ENCODE measurements around the gene SAMM50. TPM values are rescaled to one million over a fixed set of nuclear protein-coding genes. Genes with fewer than 3 reads are reported as not detected.

SAMM50 gene
- total and polyA plus RNA-seq, 2 experiments from 2014 or later = 37.8 to 73.8 TPM

GRCh38 chr22:43975041-43975440, 19.8 kb downstream of the SAMM50 start:
- no peak for DNase-seq
- no peak overlapping the region for H3K27ac ChIP-seq
- H2AFZ ChIP-seq = no peak overlapping the region
- H3K4me1 ChIP-seq (ENCODE audit: insufficient read depth) = no peaks in the 10 kb centered on the region
- no peaks in the 10 kb centered on the region for H3K9me3 ChIP-seq (ENCODE audit: low read depth)
- no peaks in the 10 kb centered on the region for H3K9me2 ChIP-seq (ENCODE audit: insufficient read depth)
- peaks cover 13% of the 10 kb centered on the region; the same call in 1 of the 2 replicates for H3K36me3 ChIP-seq (ENCODE audit: low read depth)
- 99 to 100% methylated on average over 4 of the region's 4 CpGs for WGBS, 2 experiments (ENCODE audit: low coverage in 1 of 2, low lambda C conversion rate in 2 of 2, missing lambda C conversion rate in 2 of 2)
- H3K4me2 ChIP-seq (ENCODE audit: unreplicated experiment) = no peak overlapping the region
- TF ChIP-seq EZH2 (IDR thresholded peaks at IDR 0.05; ENCODE audit: insufficient read depth, poor library complexity, severe bottlenecking) (no peak), EZH2phosphoT487 (IDR thresholded peaks at IDR 0.05; ENCODE audit: insufficient read depth, low read depth) (no peak)
- H3K4me3 ChIP-seq = no peak overlapping the region
- H3K9ac ChIP-seq = no peak overlapping the region
- no peaks in the 10 kb centered on the region for H4K20me1 ChIP-seq (ENCODE audit: insufficient read depth)
- H3K79me2 ChIP-seq (ENCODE audit: insufficient read depth) = 0 out of 2 replicates have a peak, but pooled peaks cover 4% of the 10 kb centered on the region
- in situ Hi-C loops (cut with MboI) = no loop called here
- no peaks in the 10 kb centered on the region for H3K27me3 ChIP-seq (replicated peaks; ENCODE audit: insufficient read depth)
- no peaks in the 10 kb centered on the region for H3F3A ChIP-seq (ENCODE audit: insufficient read depth)

DNA sequence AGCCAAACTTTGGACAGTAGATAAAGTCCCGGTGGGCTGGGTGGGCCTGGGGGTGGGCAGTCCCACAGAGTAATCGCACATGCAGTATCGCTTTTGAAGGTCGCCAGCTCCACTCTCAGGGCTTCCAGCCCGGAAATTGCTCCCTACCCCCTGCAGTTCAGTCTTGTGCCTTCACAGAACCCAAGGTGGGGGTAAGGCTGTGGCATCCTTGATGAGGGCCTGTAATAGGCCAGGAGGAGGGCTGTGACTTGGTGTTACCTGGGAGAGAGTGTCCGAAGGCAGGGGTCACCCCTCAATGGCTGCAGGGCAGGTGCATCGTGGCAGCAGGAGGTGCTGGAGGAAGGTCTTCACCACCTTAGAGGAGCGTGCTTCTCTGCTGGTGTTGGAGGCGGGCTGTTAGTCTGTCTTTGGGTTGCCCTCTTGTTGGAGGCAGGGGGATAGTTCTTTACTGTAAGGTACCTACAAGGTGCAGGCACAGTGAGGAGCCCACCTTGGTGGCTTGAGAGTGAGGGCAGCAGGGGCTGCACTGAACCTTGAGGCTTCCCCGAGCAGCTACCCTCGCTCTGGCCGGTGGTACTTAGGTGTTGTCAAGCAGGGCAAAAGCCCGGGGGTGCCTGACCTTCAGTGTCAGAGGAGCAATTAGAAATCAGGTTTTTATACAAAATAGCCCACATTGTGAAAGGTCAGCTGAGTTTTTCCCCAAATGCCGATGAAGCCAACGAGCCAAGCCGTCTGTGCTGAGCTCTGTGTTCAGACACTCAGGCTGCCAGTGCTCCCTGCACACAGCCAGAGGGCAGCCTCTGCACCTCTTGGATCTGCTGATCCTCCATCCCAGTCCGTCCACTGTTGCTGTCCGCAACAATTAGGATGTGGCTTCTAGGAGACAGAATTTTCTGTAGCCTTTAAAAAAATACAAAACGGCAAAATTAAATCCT, 21.9 kb downstream of the SAMM50 start:
- in situ Hi-C loops (cut with MboI) = no loop called here
- no peaks in the 10 kb centered on the region for H4K20me1 ChIP-seq (ENCODE audit: insufficient read depth)
- no peak overlapping the region for H3K9ac ChIP-seq
- no peaks in the 10 kb centered on the region for H3K4me1 ChIP-seq (ENCODE audit: insufficient read depth)
- no peak for TF ChIP-seq EZH2phosphoT487 (IDR thresholded peaks at IDR 0.05; ENCODE audit: insufficient read depth, low read depth)
- TF ChIP-seq EZH2 (IDR thresholded peaks at IDR 0.05; ENCODE audit: insufficient read depth, poor library complexity, severe bottlenecking) = no peak
- 93 to 94% methylated on average over 19 of the region's 19 CpGs for WGBS, 2 experiments (ENCODE audit: low coverage in 1 of 2, low lambda C conversion rate in 2 of 2, missing lambda C conversion rate in 2 of 2)
- no peaks in the 10 kb centered on the region for H3K9me3 ChIP-seq (ENCODE audit: low read depth)
- no peak overlapping the region for H3K4me3 ChIP-seq
- H3K27ac ChIP-seq = no peak overlapping the region
- no peaks in the 10 kb centered on the region for H3K27me3 ChIP-seq (replicated peaks; ENCODE audit: insufficient read depth)
- no peaks in the 10 kb centered on the region for H3K9me2 ChIP-seq (ENCODE audit: insufficient read depth)
- no peak overlapping the region for H3K4me2 ChIP-seq (ENCODE audit: unreplicated experiment)
- peaks cover 11% of the 10 kb centered on the region for H3K36me3 ChIP-seq (ENCODE audit: low read depth)
- H3F3A ChIP-seq (ENCODE audit: insufficient read depth) = no peaks in the 10 kb centered on the region
- no peak overlapping the region for H2AFZ ChIP-seq
- H3K79me2 ChIP-seq (ENCODE audit: insufficient read depth) = no peaks in the 10 kb centered on the region
- no peak for DNase-seq

DNA sequence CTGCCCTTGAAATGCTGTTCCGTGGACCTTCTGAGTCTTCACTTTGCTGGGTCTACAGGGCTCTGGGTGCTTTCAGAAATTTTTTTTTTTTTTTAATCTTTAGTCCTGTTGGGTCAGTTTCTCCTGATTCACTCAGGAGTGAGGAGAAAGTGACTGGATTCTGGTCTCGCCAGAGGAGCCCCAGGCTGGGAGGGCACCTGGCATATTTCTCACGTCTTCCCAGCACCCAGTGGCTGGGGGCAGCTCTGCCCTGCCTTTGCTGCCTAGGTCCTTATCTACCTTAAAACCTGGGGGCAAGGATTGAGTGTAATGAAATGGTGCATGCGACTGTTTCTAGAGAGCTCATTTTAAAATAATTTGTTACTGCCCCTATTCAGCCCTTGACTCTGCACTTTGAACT, 23.3 kb downstream of the SAMM50 start:
- H3K9me2 ChIP-seq (ENCODE audit: insufficient read depth) = no peaks in the 10 kb centered on the region
- no peak overlapping the region for H3K4me3 ChIP-seq
- DNase-seq = no peak
- H3K36me3 ChIP-seq (ENCODE audit: low read depth) = peaks cover 19% of the 10 kb centered on the region
- H2AFZ ChIP-seq = no peak overlapping the region
- no peak overlapping the region for H3K4me2 ChIP-seq (ENCODE audit: unreplicated experiment)
- no peaks in the 10 kb centered on the region for H3K79me2 ChIP-seq (ENCODE audit: insufficient read depth)
- no peak overlapping the region for H3K9ac ChIP-seq
- H4K20me1 ChIP-seq (ENCODE audit: insufficient read depth) = no peaks in the 10 kb centered on the region
- H3K27me3 ChIP-seq (replicated peaks; ENCODE audit: insufficient read depth) = no peaks in the 10 kb centered on the region
- TF ChIP-seq EZH2 (IDR thresholded peaks at IDR 0.05; ENCODE audit: insufficient read depth, poor library complexity, severe bottlenecking) = no peak
- TF ChIP-seq EZH2phosphoT487 (IDR thresholded peaks at IDR 0.05; ENCODE audit: insufficient read depth, low read depth) = no peak
- in situ Hi-C loops (cut with MboI) = no loop called here
- H3F3A ChIP-seq (ENCODE audit: insufficient read depth) = no peaks in the 10 kb centered on the region
- no peaks in the 10 kb centered on the region for H3K9me3 ChIP-seq (ENCODE audit: low read depth)
- no peak overlapping the region for H3K27ac ChIP-seq
- 90 to 92% methylated on average over 4 of the region's 4 CpGs for WGBS, 2 experiments (ENCODE audit: low coverage in 1 of 2, low lambda C conversion rate in 2 of 2, missing lambda C conversion rate in 2 of 2)
- H3K4me1 ChIP-seq (ENCODE audit: insufficient read depth) = no peaks in the 10 kb centered on the region

- 97 to 99% methylated on average over 7 of the region's 7 CpGs for WGBS, 2 experiments (ENCODE audit: low coverage in 1 of 2, low lambda C conversion rate in 2 of 2, missing lambda C conversion rate in 2 of 2)
- no peaks in the 10 kb centered on the region for H3K79me2 ChIP-seq (ENCODE audit: insufficient read depth)
- no peaks in the 10 kb centered on the region for H3K9me2 ChIP-seq (ENCODE audit: insufficient read depth)
- H3K36me3 ChIP-seq (ENCODE audit: low read depth) = peaks cover 22% of the 10 kb centered on the region
- no peak for TF ChIP-seq EZH2phosphoT487 (IDR thresholded peaks at IDR 0.05; ENCODE audit: insufficient read depth, low read depth)
- TF ChIP-seq EZH2 (IDR thresholded peaks at IDR 0.05; ENCODE audit: insufficient read depth, poor library complexity, severe bottlenecking) = no peak
- H3K4me3 ChIP-seq = no peak overlapping the region
- H3K4me1 ChIP-seq (ENCODE audit: insufficient read depth) = no peaks in the 10 kb centered on the region
- DNase-seq = no peak
- no peaks in the 10 kb centered on the region for H3F3A ChIP-seq (ENCODE audit: insufficient read depth)
- H3K27ac ChIP-seq = no peak overlapping the region
- no peaks in the 10 kb centered on the region for H4K20me1 ChIP-seq (ENCODE audit: insufficient read depth)
- no peaks in the 10 kb centered on the region for H3K9me3 ChIP-seq (ENCODE audit: low read depth)
- H3K4me2 ChIP-seq (ENCODE audit: unreplicated experiment) = no peak overlapping the region
- no peaks in the 10 kb centered on the region for H3K27me3 ChIP-seq (replicated peaks; ENCODE audit: insufficient read depth)
- H3K9ac ChIP-seq = no peak overlapping the region
- in situ Hi-C loops (cut with MboI) = no loop called here
- no peak overlapping the region for H2AFZ ChIP-seq
Observed at GRCh38 chr22:43980579-43980978, 25.3 kb downstream of the SAMM50 start.

All from GM23248 (cell line).